Neural cell (in vitro differentiated cells): ENCODE results near the gene STX19. TPM values are rescaled to one million over a fixed set of nuclear protein-coding genes. Genes with fewer than 3 reads are reported as not detected.

Experiments
- H2AFZ ChIP-seq: fragments of 200-600, 300-800 bp; sonication (generic), shearing (Covaris generic); 2 replicates; pipeline ENCODE4 v1.6.0; 2014; ENCODE audit warnings: low read depth, mild to moderate bottlenecking, antibody characterized with exemption, low read length, moderate library complexity
- H3F3A ChIP-seq: fragments of 200-600 bp; shearing (Covaris generic); 2 replicates; pipeline ENCODE4 v1.6.1; 2016; ENCODE audit warnings: mild to moderate bottlenecking, moderate library complexity, mixed read lengths, antibody characterized with exemption, low read length; ENCODE audit not compliant: insufficient read depth, poor library complexity, severe bottlenecking
- H3K27ac ChIP-seq: fragments of 200-600, 300-800 bp; sonication (generic), shearing (Covaris generic); 2 replicates; pipeline ENCODE4 v1.5.1; 2014; ENCODE audit warnings: mild to moderate bottlenecking, low read length, moderate library complexity
- H3K27me3 ChIP-seq: fragments of 300-800, 200-600 bp; sonication (generic), shearing (Covaris generic); 2 replicates; pipeline ENCODE4 v1.6.0; 2014; ENCODE audit warnings: mild to moderate bottlenecking, low read depth, low read length, moderate library complexity; ENCODE audit not compliant: insufficient read depth
- H3K36me3 ChIP-seq: fragments of 300-800, 200-600 bp; sonication (generic), shearing (Covaris generic); 2 replicates; pipeline ENCODE4 v1.5.1; 2014; ENCODE audit warnings: mild to moderate bottlenecking, antibody characterized with exemption, low read length, moderate library complexity; ENCODE audit not compliant: insufficient read depth
- H3K4me2 ChIP-seq: fragments of 300-800, 200-600 bp; sonication (generic), shearing (Covaris generic); 2 replicates; pipeline ENCODE4 v1.6.0; 2014; ENCODE audit warnings: mild to moderate bottlenecking, low read length
- H3K4me3 ChIP-seq: fragments of 300-800, 200-600 bp; sonication (generic), shearing (Covaris generic); 2 replicates; pipeline ENCODE4 v1.5.1; 2014; ENCODE audit warnings: mild to moderate bottlenecking, low read length, moderate library complexity
- H3K79me2 ChIP-seq: fragments of 200-600 bp; shearing (Covaris generic); replicated peaks from 2 replicates; pipeline ENCODE4 v1.6.0; 2014; ENCODE audit warnings: mild to moderate bottlenecking, low read length, moderate library complexity; ENCODE audit not compliant: insufficient read depth
- H3K9ac ChIP-seq: fragments of 300-800, 200-600 bp; sonication (generic), shearing (Covaris generic); 2 replicates; pipeline ENCODE4 v1.6.1; 2016; ENCODE audit warnings: mild to moderate bottlenecking, low read length, mixed read lengths
- H3K9me2 ChIP-seq: fragments of 200-600 bp; shearing (Covaris generic); 2 replicates; pipeline ENCODE4 v1.6.1; 2016; ENCODE audit warnings: mild to moderate bottlenecking, low read length, mixed read lengths; ENCODE audit not compliant: insufficient read depth
- H3K9me3 ChIP-seq: fragments of 200-600, 300-800 bp; sonication (generic), shearing (Covaris generic); 2 replicates; pipeline ENCODE4 v1.6.1; 2016; ENCODE audit warnings: mild to moderate bottlenecking, mixed run types, low read length, moderate library complexity, mixed read lengths
- H4K20me1 ChIP-seq: fragments of 200-600 bp; shearing (Covaris generic); 2 replicates; pipeline ENCODE4 v1.6.1; 2016; ENCODE audit warnings: mild to moderate bottlenecking, mixed run types; ENCODE audit not compliant: insufficient read depth
- EP300 ChIP-seq: fragments of 450-650 bp; conservative IDR thresholded peaks from 2 replicates; pipeline ENCODE4 v1.6.1; 2014; ENCODE audit warnings: antibody characterized with exemption, mild to moderate bottlenecking, moderate library complexity; ENCODE audit not compliant: poor library complexity, severe bottlenecking
- EZH2 ChIP-seq: fragments of 200-600, 300-800 bp; shearing (Covaris generic), sonication (generic); IDR thresholded peaks from 2 replicates; pipeline ENCODE4 v1.6.1; 2014; ENCODE audit warnings: antibody characterized with exemption, low read length, borderline replicate concordance, mild to moderate bottlenecking; ENCODE audit not compliant: insufficient read depth, poor library complexity, severe bottlenecking
- MXI1 ChIP-seq: fragments of 450-650 bp; conservative IDR thresholded peaks from 2 replicates; pipeline ENCODE4 v1.6.1; 2014; ENCODE audit warnings: antibody characterized with exemption, mild to moderate bottlenecking; ENCODE audit not compliant: poor library complexity, severe bottlenecking
- POLR2AphosphoS5 ChIP-seq: IDR thresholded peaks from 2 replicates; pipeline ENCODE4 v1.6.1; 2012
- RAD21 ChIP-seq: fragments of 450-650 bp; conservative IDR thresholded peaks from 2 replicates; pipeline ENCODE4 v1.6.1; 2014; ENCODE audit warnings: antibody characterized with exemption, mild to moderate bottlenecking, moderate library complexity
- SMC3 ChIP-seq: fragments of 450-650 bp; conservative IDR thresholded peaks from 2 replicates; pipeline ENCODE4 v1.6.1; 2014; ENCODE audit warnings: antibody characterized with exemption, mild to moderate bottlenecking, moderate library complexity; ENCODE audit not compliant: poor library complexity
- TAF1 ChIP-seq: IDR thresholded peaks from 2 replicates; pipeline ENCODE4 v1.6.1; 2012; ENCODE audit warnings: low read depth
- polyA plus RNA-seq: library from polyadenylated mRNA; depleted of rRNA; stranded (reverse); fragments of >200 nt; gene quantifications from 2 replicates; pipeline ENCODE4 v1.2.3, GENCODE V29; 2014
- TF ChIP-seq, protein P1 (sequence below): fragments of 450-650 bp; IDR thresholded peaks from 2 replicates; pipeline ENCODE4 v1.5.1; 2014; ENCODE audit warnings: antibody characterized with exemption, mild to moderate bottlenecking, moderate library complexity; ENCODE audit not compliant: poor library complexity, severe bottlenecking
- TF ChIP-seq, protein P2 (sequence below): IDR thresholded peaks from 2 replicates; pipeline ENCODE4 v1.6.1; 2012; ENCODE audit warnings: borderline replicate concordance

Gene STX19
- polyA plus RNA-seq, 1 donor from 2014 or later: not detected

DNA sequence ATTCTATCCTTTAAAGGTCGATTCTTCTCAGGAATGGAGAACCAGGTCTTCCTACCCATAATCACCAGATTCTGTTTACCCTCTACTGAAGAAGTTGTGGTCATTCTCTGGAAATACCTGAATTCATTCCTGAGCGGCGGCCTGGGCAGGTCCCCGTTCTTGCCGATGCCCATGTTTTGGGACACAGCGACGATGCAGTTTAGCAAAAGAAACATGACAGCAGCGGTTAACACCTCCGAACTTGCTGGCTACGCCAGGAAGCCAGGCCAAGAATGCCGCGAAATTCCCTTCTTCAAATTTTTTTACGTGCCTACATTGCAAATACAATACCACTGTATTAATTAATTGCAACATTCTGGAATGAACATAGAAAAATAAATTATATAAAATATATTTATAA, 32.9 kb upstream of the STX19 start:
- no peaks in the 10 kb centered on the region for H3F3A ChIP-seq
- no peaks in the 10 kb centered on the region for H3K9me2 ChIP-seq
- TF ChIP-seq, protein P1, sequence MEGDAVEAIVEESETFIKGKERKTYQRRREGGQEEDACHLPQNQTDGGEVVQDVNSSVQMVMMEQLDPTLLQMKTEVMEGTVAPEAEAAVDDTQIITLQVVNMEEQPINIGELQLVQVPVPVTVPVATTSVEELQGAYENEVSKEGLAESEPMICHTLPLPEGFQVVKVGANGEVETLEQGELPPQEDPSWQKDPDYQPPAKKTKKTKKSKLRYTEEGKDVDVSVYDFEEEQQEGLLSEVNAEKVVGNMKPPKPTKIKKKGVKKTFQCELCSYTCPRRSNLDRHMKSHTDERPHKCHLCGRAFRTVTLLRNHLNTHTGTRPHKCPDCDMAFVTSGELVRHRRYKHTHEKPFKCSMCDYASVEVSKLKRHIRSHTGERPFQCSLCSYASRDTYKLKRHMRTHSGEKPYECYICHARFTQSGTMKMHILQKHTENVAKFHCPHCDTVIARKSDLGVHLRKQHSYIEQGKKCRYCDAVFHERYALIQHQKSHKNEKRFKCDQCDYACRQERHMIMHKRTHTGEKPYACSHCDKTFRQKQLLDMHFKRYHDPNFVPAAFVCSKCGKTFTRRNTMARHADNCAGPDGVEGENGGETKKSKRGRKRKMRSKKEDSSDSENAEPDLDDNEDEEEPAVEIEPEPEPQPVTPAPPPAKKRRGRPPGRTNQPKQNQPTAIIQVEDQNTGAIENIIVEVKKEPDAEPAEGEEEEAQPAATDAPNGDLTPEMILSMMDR: no peak
- no peak for TF ChIP-seq POLR2AphosphoS5
- TF ChIP-seq SMC3: no peak
- TF ChIP-seq MXI1: no peak
- no peak for TF ChIP-seq EP300
- TF ChIP-seq, protein P2, sequence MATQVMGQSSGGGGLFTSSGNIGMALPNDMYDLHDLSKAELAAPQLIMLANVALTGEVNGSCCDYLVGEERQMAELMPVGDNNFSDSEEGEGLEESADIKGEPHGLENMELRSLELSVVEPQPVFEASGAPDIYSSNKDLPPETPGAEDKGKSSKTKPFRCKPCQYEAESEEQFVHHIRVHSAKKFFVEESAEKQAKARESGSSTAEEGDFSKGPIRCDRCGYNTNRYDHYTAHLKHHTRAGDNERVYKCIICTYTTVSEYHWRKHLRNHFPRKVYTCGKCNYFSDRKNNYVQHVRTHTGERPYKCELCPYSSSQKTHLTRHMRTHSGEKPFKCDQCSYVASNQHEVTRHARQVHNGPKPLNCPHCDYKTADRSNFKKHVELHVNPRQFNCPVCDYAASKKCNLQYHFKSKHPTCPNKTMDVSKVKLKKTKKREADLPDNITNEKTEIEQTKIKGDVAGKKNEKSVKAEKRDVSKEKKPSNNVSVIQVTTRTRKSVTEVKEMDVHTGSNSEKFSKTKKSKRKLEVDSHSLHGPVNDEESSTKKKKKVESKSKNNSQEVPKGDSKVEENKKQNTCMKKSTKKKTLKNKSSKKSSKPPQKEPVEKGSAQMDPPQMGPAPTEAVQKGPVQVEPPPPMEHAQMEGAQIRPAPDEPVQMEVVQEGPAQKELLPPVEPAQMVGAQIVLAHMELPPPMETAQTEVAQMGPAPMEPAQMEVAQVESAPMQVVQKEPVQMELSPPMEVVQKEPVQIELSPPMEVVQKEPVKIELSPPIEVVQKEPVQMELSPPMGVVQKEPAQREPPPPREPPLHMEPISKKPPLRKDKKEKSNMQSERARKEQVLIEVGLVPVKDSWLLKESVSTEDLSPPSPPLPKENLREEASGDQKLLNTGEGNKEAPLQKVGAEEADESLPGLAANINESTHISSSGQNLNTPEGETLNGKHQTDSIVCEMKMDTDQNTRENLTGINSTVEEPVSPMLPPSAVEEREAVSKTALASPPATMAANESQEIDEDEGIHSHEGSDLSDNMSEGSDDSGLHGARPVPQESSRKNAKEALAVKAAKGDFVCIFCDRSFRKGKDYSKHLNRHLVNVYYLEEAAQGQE: no peak
- TF ChIP-seq EZH2: no peak
- TF ChIP-seq RAD21: no peak
- TF ChIP-seq TAF1: no peak
- no peak overlapping the region for H3K4me2 ChIP-seq
- no peaks in the 10 kb centered on the region for H3K27me3 ChIP-seq
- H3K27ac ChIP-seq: no peak overlapping the region
- H3K4me3 ChIP-seq: no peak overlapping the region
- no peaks in the 10 kb centered on the region for H3K9me3 ChIP-seq
- peaks cover 28% of the 10 kb centered on the region for H3K79me2 ChIP-seq
- H3K36me3 ChIP-seq: no peaks in the 10 kb centered on the region
- H3K9ac ChIP-seq: no peak overlapping the region
- H2AFZ ChIP-seq: no peak overlapping the region
- H4K20me1 ChIP-seq: no peaks in the 10 kb centered on the region

DNA sequence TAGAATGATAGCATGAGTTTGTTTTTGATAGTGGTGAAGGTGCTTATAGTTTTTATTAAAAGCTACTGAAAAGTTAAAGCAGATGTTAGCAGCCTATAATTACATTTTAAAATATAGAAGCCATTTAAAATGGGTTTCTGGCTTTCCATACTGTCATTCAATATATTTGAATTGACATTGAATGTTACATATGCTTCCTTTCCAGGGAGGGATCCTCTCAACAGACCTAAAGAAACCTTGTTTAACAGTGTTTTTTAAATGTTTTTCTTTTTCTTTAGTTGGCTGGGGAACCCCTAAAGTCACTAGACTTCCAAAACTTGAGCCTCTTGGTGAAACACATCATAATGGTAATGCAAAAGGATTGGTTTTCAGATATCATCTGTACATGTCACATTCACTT, 22.1 kb upstream of the STX19 start:
- Histone ChIP-seq H3K4me2 (no peak overlapping the region), H3K36me3 (no peaks in the 10 kb centered on the region), H2AFZ (no peak overlapping the region), H3K79me2 (no peaks in the 10 kb centered on the region), H3K27me3 (no peaks in the 10 kb centered on the region), H3K27ac (no peak overlapping the region), H4K20me1 (no peaks in the 10 kb centered on the region), H3K9ac (no peak overlapping the region), H3K9me2 (no peaks in the 10 kb centered on the region), H3K4me3 (no peak overlapping the region), H3F3A (no peaks in the 10 kb centered on the region), H3K9me3 (no peaks in the 10 kb centered on the region)
- TF ChIP-seq EZH2: no peak

DNA sequence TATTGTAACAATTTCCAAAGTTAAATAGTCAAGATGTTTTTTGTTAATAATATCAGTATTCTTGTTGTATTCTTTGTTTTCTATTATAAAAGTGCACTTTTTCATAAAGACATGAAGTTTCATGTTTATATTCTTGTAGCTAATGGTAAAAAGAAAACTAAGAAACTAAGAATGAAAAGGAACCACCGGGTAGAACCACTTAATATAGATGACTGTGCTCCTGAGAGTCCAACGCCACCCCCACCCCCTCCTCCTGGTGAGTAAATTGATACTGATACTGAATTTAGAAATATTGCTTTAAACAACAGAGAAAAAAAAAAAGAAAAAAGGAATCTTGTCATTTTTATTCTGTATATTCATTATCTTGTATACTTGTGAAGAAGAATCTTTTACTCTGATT, 20.9 kb upstream of the STX19 start:
- Histone ChIP-seq H3K9me3 (no peaks in the 10 kb centered on the region), H3F3A (no peaks in the 10 kb centered on the region), H3K27me3 (no peaks in the 10 kb centered on the region), H3K36me3 (no peaks in the 10 kb centered on the region), H3K4me3 (no peak overlapping the region), H4K20me1 (no peaks in the 10 kb centered on the region), H3K9ac (no peak overlapping the region), H3K79me2 (no peaks in the 10 kb centered on the region), H2AFZ (no peak overlapping the region), H3K4me2 (no peak overlapping the region), H3K9me2 (no peaks in the 10 kb centered on the region), H3K27ac (no peak overlapping the region)
- no peak for TF ChIP-seq MXI1
- no peak for TF ChIP-seq EP300
- TF ChIP-seq POLR2AphosphoS5: no peak
- TF ChIP-seq, protein P2: no peak
- TF ChIP-seq, protein P1: no peak
- no peak for TF ChIP-seq RAD21
- TF ChIP-seq SMC3: no peak
- TF ChIP-seq TAF1: no peak
- TF ChIP-seq EZH2: no peak
